Activated T-helper 9 cell treated with anti-CD3 and anti-CD28 coated beads, Interleukin-2, amount 50 U/mL, for 16 hours (primary cell): ENCODE data around the gene TMEM97.
A peak's percentile ranks its signal among the peaks of the same experiment; 100 is the strongest.
"Not testable (repeated sequence)": the region's sequence is repeated elsewhere in the genome, so short reads cannot be mapped to it uniquely, and the experiment has no call there.

Experiments used
- DNase-seq: peaks from one replicate; pipeline ENCODE4 v3.0.0-alpha.2; 2020; ENCODE audit warnings: low read depth

TMEM97 gene

DNA sequence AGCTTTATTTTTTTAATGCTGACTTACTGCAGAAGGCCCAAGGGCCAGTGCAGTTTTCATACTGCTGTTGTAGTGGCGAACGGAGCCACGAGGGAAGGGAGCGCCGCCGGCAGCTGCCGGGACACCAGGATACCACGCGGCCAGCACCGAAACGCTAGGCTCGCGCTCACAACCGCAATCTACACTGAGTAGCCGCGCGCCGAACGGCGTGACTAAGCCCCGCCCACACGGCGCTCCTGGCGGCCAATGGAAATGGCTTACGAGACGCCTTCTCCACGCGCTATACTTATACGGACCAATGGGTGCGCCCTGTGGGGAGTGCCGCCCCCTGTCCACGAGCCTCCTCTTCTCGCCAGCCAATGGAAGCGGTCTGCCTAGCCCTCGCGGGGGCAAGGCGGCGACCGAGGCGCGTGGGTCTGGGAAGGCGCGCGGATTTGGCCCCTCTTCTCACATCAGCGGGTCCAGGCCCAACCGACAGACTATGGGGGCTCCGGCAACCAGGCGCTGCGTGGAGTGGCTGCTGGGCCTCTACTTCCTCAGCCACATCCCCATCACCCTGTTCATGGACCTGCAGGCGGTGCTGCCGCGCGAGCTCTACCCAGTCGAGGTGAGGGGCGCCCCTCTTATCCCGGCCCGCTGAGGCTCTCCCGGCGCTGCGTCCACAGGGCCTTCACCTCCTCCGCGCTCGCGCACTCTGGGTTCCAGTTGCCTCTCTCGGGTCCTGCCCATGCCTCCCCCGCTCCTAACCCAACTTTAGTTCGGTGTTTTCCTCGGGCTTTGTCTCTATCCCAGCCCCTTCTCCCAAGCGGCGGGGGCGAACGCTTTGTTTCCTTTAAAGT, at the start of gene TMEM97:
Gene TMEM97, plus strand, starts transcription at position 442 of the 839 bp plus-strand sequence. Its CDS starts 40 bp downstream, at position 482.
- DNase-seq = peak; percentile 91

DNA sequence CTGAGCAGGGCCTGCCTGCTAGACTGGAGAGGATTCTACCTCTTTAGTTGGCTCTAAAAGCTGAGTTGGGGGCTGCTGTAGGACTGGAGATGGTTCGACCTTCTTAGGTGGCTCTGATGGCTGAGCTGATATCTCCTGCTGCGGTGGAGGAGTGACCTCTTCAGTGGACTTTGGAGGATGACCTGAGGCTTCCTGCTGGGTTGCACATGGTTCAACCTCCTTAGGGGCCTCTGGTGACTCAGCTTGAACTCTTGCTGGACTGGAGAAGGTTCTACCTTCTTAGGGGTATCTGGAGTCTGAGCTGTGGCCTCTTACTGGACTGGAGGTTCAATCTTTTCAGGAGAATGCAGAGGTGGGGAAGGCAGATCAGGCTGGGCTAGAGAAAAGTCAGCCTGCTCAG, 48.9 kb upstream of the TMEM97 start:
- DNase-seq = no peak

DNA sequence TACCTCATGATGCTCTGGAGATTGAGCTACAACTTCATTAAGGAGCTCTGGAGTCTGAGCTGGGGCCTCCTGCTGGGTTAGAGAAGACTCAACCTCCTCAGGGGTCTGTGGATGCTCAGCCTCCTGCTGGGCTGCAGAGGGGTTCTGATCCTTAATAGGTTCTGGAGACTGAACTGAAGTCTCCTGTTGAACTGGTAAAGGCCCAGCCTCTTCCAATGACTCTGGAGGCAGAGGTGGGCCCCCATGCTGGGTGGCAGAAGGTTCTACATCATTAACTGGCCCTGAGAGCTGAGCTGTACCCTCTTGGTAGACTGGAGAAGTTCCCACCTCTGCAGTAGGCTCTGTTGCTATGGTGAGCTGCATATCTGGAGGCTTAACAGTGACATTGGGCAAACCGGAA, 48.1 kb upstream of the TMEM97 start:
- no peak for DNase-seq

DNA sequence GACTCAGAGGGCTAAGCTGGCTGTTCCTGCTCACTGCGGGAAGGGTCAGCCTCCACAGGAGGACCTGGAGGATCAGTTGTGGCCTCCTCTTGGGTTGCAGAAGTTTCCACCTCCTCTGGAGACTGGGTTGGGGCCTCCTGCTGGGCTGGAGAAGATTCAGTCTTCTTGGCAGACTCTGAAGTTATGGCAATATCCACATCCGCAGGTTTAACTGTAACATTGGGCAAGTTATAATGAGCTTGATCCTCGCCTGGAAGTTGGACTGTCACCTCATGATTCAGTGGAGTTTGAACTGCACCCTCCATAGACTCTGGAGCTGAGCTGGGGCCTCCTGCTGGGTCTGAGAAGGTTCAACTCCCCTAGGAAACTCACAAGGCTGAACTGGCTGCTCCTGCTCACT, 47.6 kb upstream of the TMEM97 start:
- no peak for DNase-seq

DNA sequence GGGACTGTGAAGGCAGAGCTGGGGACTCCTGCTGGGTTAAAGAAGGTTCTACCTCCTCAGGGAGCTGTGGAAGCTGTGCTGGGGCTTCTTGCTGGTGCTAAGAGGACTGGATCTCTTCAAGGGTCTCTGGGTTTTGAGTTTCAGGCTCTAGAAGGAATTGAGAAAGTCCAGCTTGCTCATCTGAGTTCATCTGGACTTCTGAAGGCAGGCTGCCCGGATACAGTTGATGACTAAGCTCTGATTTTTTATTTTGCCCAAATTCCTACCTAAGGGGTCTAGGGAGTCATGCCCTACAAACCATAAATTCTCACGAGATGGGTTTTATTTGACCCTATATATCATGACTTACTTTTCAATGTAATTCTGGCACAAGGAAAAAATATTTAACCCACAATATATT, 46.8 kb upstream of the TMEM97 start:
- no peak for DNase-seq

DNA sequence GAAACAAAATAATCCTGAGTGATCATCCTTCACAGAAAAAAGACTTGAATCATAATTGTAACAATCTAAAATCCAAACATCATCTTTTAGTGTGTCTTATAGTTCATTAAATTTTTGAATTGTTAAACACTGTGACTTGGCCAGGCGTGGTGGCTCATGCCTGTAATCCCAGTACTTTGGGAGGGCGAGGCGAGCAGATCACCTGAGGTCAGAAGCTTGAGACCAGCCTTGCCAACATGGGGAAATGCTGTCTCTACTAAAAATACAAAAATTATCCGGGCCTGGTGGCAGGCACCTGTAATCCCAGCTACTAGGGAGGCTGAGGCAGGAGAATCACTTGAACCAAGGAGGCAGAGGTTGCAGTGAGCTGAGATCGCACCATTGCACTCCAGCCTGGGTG, 45.7 kb upstream of the TMEM97 start:
- DNase-seq = not testable (repeated sequence)

DNA sequence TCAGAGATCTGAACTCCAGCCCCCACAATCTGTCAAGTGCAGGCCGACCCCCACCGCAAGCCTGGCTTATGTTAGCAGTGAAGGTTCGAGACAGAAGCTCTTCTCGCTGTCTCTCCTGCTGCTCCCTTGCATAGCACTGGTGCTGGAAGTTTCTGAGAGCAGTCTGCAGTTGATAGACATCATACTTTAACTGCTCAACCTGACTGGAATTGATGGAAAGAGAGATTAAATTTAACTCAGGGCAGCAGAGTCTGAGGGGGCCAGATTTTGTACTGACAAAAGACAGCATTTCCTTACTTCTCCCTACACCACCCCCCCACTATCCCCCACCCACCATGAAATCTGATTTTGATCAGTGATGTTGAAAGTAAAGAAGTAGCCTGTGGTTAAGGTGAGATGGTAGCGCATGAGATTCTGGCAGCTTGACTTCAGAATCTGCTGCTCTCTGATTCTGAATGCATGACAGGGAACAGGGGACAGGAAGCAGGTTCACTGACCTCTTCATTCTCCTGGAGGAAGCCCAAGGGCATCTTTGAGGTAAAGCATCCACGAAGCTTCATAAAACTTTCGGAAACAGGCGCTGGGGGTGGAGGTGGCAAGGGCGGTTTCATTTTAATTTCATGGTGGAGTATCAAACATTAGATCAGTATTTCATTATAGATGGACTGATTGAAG, 44.3 kb upstream of the TMEM97 start:
- DNase-seq = no peak

DNA sequence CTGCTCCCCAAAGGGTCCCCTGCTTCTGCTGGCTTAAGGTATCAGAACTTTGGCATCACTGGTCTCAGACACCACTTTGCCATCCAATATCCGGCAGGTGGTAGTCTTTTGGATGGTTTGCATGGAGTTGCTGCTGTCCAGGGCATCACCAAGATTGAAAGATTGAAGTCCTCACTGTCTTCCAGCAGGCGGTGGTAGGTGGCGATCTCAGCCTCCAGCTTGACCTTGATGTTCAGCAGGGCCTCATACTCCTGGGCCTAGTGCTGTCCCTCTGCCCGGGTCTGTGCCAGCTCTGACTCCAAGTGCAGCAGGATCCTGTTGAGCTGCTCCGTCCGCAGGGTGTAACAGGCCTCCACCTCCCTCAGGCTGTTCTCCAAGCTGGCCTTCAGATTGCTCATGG, 43.0 kb upstream of the TMEM97 start:
- DNase-seq = no peak

DNA sequence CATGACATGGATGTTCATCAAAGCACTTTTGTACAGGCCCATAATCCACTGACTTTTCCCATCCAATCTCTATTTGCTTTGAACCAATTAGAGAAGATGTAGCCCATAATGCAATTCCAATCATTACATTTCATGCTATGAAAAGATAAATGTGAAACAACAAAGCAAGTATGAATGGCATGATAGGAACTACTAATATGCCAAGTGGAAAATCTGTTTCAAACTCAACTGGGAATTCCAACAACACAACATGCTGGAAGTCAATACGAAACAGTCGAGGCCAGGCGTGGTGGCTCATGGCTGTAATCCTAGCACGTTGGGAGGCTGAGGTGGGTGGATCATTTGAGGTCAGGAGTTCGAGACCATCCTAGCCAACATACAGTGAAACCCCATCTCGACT, 39.6 kb upstream of the TMEM97 start:
- no peak for DNase-seq

DNA sequence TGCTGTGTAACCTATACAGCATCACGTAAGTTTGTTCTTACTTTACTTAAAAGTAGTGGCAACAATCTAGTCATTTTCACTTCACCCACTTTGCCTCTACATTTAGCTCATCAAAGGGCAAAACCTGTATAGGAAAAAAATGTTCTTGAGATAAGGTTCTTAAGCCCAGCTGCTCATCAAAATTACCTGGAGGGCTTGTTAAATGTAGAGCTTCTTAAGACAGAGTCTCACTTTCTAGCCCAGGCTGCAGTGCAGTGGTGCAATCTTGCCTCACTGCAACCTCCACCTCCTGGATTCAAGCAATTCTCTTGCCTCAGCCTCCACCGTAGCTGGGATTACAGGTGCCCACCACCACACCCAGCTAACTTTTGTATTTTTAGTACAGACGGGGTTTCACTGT, 38.2 kb upstream of the TMEM97 start:
- no peak for DNase-seq

DNA sequence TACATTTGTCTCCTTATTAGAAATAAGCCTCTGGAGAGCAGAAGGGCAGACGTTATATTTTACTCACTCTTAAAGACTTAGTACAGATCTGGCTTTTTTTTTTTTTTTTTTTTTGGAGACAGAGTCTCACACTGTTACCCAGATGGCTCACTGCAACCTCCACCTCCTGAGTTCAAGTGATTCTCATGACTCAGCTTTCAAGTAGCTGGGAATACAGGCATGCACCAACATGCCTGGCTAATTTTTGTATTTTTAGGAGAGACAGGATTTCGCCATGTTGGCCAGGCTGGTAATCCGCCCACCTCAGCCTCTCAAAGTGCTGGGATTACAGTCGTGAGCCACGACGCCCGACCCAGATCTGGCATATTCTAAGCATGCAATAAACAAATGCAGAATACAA, 36.4 kb upstream of the TMEM97 start:
- no peak for DNase-seq

DNA sequence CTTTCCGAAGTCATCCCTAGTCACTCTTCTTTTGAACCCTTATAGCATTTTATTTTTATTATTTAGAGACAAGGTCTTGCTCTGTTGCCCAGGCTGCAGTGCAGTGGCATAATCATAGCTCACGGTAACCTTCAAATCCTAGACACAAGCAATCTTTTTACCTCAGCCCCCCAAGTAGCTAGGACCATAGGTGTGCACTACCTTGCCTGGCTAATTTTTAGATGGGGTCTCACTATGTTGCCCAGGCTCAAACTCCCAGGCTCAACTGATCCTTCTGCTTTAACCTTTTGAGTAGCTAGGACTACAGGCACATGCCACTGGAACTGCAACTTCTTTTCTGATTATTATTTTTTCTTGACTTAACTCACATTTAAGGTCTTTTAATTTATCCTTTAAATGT, 33.0 kb upstream of the TMEM97 start:
- no peak for DNase-seq

DNA sequence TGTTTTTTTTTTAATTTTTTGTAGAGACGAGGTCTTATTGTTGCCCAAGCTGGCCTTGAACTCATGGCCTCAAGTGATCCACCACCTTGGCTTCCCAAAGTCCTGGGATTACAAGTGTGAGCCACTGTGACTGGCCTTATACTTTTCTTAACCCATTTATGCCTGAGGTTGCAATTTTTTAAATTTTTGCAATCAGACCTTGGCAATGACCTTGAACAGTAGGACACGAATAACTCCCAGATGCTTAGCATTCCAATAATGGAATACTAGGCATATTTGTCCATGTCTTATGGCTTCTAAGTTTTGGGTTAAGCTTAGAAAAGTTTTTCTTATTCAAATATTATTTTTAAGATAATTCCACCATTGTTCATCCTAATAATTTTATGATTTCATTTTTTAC, 28.3 kb upstream of the TMEM97 start:
- DNase-seq = no peak

DNA sequence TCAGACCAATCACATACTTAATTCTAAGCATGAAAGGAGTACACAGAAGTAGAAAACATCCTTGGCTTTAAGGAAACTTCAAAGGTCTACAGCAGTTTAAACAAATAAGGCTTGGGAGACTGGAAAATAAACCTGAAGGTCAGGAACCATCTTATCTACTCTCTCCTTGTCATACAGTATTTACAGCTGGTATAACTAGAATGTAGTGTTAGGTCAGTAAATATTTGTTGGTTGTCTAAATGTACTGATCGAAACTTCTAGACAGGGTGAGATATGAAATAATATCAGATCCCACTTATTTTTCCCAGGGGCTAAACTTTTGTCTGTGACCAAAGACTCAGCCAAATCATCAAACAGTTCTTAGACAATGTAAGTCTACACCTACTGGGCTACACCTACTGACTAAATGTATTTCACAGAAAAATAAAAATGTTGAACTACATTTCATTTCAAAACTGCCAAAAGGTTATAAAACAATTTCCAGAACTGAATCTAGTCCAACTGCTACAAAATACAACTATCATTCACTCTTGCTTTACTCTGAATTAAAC, 27.1 kb upstream of the TMEM97 start:
- DNase-seq = no peak

DNA sequence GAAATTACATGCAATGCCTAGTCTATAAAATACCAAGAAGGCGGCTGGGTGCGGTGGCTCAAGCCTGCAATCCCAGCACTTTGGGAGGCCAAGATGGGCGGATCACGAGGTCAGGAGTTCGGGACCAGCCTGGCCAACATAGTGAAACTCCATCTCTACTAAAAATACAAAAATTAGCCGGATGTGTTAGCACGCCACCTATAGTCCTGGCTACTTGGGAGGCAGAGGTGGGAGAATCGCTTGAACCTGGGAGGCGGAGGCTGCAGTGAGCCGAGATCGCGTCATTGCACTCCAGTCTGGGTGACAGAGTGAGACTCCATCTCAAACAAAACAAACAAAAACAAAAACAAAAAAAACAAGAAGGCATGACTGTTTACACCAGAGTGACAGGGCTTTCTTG, 26.1 kb upstream of the TMEM97 start:
- DNase-seq = not testable (repeated sequence)

DNA sequence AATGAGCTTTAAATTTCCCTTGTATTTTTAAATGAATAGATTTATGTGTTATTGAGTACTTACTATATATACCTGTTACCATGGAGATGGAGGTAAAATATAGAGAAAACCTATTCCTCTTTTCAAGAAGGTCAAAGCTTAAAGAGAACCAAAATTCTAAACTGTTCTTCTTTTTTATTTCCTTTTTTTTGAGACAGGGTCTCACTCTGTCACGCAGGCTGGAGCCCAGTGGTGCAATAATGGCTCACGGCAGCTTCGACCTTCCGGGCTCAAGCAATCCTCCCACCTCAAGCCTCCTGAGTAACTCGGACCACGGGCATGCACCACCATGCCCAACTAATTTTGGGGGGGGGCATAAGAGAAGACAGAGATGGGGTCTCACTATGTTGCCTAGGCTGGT, 25.0 kb upstream of the TMEM97 start:
- DNase-seq = no peak

DNA sequence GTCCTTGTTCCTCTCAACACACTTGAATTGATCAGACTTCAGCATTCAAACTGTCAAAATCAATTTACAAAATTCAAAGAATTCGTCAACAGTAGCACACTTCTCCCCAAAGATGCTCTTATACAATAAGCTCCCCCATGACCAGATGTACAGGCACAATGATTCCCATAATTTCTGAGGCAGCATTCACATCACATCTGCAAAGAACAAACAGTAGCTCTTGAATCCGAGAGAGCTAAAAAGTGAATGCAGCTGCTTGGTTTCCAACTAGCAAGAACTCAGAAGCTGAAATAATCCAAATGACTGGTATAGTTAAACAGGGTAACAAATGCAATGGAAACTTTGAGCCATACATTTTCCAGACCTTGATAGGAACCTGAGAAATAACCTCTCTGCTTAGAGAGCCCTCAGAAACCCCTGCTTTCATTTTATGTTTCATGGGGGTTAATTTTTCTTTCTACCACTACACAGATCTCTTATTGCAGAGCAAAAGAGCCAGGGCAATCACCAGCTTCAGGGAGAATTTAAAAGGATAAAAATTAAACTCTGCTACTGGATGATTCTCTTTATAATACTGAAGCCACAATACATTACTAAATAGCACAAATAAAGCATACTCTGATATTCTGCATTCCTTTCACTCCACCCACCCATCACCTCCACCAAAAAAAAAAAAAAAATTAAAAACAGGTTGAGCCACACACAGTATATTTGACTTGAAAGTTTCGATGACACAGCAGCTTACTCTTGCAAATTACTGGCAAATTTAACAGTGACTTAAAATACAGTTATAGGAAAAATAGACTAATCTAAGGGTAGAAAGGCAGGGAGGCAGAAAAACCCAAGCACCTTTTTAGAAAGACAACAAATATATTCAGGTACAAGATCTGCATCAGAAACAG, 23.1 kb upstream of the TMEM97 start:
- DNase-seq = no peak

DNA sequence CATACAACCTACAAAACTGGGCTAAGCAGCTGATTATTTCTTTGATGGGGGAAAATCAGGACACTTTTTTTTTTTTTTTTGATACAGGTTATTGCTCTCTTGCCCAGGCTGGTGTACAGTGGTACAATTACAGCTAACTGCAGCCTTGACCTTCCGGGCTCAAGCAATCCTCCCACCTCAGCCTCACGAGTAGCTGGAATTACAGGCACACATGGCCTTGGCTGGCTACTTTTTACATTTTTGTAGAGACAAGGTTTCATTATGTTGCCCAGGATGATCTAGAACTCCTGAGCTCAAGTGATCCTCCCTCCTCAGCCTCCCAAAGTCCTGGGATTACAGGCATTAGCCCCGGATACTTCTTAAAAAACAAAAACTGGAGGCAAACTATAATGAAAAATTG, 20.6 kb upstream of the TMEM97 start:
- DNase-seq = no peak

DNA sequence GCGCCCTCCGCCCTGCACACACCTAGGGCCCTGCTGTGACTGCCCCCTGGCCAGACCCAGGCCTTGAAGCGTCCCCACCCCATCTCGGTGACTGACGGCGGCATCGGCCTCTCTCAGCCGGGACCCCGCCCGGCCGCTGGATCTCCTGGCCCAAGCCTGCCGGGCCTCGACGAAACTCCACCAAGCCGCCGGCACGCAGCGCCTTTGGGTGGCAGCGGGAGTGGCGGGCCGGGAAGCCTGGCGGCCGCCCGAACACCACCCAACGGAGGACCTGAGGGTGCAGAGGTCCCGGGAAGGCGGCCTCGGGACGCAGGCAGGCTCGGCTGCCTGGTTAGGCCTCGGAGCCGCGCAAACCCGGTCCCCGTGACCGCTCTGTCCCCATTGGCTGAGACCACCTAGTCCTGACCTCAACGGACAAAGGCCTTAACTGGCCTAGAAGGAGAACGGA, 12.0 kb upstream of the TMEM97 start:
- DNase-seq = no peak

DNA sequence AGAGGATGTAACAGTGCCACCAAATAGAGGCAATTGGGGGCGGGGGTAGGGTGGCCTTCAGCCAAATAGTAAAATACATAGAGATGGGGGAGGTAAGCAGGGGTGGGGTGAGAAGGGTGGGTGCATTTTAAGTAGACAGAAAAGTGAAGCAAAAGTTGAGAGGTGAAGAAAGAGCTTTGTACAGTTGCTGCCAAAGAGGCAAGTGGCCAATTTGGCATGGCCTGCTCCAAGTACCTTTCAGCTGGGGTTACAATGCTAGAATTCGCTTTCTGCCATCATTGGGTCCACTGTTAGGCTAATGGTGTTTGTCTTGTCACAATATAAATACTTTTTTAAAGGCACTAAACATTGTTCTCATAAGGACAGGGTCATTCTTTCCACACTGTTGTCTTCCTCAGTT, 5.2 kb upstream of the TMEM97 start:
- no peak for DNase-seq

DNA sequence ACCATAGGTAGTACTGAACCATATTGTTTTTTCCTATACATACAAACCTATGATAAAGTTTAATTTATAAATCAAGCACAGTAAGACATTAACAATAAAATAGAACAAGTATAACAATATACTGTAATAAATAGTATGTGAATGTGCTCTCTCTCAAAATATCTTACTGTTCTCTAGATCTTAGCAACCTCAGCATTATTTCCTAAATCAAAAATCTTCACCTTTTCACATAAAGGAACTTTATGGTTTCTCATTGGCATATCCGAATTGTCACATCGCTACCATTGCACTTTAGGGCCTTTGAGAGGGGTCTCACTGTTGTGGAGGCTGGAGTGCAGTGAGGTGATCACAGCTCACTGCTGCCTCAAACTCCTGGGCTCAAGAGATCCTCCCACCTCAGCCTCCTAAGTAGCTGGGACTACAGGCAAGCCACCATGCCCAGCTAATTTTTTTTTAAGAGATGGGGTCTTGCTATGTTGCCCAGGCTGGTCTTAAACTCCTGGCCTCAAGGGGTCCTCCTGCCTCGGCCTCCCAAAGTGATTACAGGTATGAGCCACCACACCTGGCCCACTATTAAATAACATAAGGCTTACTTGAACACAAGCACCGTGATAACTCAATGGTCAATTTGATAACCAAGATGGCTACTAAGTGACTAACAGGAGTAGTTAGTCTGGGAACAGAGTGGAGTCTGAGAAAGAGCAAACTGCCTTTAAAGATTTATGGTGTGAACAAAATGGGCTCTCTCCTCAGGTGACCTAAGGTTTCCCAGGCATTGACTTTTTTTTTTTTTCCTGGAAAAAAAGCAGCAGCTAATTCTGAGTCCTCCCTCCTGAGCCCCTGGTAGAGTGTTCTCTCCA, 2.9 kb upstream of the TMEM97 start:
- DNase-seq = no peak
